Lower leg skin (tissue), 4 donors: Measurements from ENCODE around the gene RAP1GAP. TPM values are rescaled to one million over a fixed set of nuclear protein-coding genes. Genes with fewer than 3 reads are reported as not detected.

ENCODE experiments used
- DNase-seq, 2 donors: peaks; one replicate each; pipeline ENCODE4 v3.0.0-alpha.2; 2019; ENCODE audit warnings: low spot score in 2 of 2
- H3K4me3 ChIP-seq: fragments of 200-600 bp; sonication (generic); 2 replicates; pipeline ENCODE4 v1.5.1; 2017; ENCODE audit warnings: mild to moderate bottlenecking, low read depth; ENCODE audit not compliant: poor library complexity, severe bottlenecking
- POLR2A ChIP-seq, 2 donors: fragments of 450-650 bp; IDR thresholded peaks; one replicate each; pipeline ENCODE4 v1.6.1; 2016 to 2017; ENCODE audit warnings: antibody characterized with exemption in 2 of 2, mild to moderate bottlenecking in 1 of 2, moderate library complexity in 1 of 2
- WGBS, 2 donors: methylation state at CpG; one replicate each; pipeline ENCODE4 v1.1.5; 2018; 5-methylcytosine and 5-hydroxymethylcytosine counted together
- intact Hi-C: fragments of 100-400 bp; cut with DNase I; formaldehyde crosslinking; loops from one replicate; pipeline ENCODE4 v1.15.0; 2023; ENCODE audit warnings: low total_unique reads
- total RNA-seq, 4 donors: library from RNA; depleted of rRNA; stranded (reverse); fragments of >200 nt; gene quantifications; one replicate each; pipeline ENCODE4 v1.1.0, GENCODE V29; 2016
- TF ChIP-seq, protein P1 (sequence below), 3 donors: fragments of 450-650 bp; IDR thresholded peaks; one replicate each; pipeline ENCODE4 v1.5.1; 2016; ENCODE audit warnings: antibody characterized with exemption in 3 of 3, mild to moderate bottlenecking in 3 of 3, moderate library complexity in 2 of 3

Gene RAP1GAP
- total RNA-seq, 4 donors from 2014 or later: 1.3 to 4.0 (median 2.6) TPM

DNA sequence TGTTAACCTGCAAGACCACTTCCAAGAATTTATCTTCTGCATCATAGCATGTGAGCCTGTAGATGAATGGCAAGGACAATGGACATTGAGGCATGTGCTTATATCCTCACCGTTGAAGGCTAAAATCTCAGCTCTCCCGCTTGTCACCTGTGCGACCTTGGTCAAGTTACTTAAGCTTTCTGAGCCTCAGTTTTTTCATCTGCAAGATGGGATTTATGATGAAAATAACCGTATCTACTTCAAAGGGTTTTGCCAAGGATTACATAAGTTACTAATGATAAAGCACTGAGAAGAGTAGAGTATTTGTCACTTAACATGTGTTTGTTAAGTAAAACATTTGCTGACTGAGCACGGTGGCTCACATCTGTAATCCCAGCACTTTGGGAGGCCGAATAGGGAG lies 14.9 kb downstream of the RAP1GAP start:
- no peak overlapping the region for H3K4me3 ChIP-seq
- intact Hi-C loops: loop anchor here (10.0 kb wide), 1 partner anchor 139 kb away; no protein-coding TSS in a partner anchor
- DNase-seq: no peak
- WGBS, 2 donors: 83 to 85% methylated on average over 6 of the region's 6 CpGs
- TF ChIP-seq POLR2A (IDR thresholded peaks at IDR 0.05): no peak
- TF ChIP-seq, protein P1, sequence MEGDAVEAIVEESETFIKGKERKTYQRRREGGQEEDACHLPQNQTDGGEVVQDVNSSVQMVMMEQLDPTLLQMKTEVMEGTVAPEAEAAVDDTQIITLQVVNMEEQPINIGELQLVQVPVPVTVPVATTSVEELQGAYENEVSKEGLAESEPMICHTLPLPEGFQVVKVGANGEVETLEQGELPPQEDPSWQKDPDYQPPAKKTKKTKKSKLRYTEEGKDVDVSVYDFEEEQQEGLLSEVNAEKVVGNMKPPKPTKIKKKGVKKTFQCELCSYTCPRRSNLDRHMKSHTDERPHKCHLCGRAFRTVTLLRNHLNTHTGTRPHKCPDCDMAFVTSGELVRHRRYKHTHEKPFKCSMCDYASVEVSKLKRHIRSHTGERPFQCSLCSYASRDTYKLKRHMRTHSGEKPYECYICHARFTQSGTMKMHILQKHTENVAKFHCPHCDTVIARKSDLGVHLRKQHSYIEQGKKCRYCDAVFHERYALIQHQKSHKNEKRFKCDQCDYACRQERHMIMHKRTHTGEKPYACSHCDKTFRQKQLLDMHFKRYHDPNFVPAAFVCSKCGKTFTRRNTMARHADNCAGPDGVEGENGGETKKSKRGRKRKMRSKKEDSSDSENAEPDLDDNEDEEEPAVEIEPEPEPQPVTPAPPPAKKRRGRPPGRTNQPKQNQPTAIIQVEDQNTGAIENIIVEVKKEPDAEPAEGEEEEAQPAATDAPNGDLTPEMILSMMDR (IDR thresholded peaks at IDR 0.05): no peak

DNA sequence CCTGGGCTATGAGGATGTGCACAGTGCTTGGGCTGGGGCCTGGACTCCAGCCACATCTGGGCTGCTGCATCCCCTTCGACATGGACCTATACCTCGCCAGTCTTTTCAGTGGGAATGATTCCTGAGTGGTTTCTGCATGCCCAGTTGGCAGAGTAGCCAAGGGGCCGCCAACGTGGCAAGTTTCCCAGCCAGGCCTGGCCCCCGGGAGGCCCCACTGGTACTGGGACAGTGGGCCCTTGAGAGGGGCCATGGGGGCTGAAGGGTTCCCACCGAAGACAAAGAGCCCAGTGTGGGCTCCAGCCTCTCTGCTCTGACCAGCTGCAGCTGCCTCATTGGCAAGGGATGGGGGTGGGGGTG lies 15.4 kb downstream of the RAP1GAP start:
- 31 to 70% methylated on average over 2 to 5 of the region's 6 CpGs for WGBS, 2 donors
- no peak overlapping the region for H3K4me3 ChIP-seq
- DNase-seq: no peak
- intact Hi-C loops: loop anchor here (10.0 kb wide), 1 partner anchor 139 kb away; no protein-coding TSS in a partner anchor
- no peak for TF ChIP-seq POLR2A (IDR thresholded peaks at IDR 0.05)
- TF ChIP-seq, protein P1 (IDR thresholded peaks at IDR 0.05): no peak

- no peak for DNase-seq
- 56 to 59% methylated on average over 10 of the region's 10 CpGs for WGBS, 2 donors
- no peak overlapping the region for H3K4me3 ChIP-seq
- TF ChIP-seq, protein P1 (IDR thresholded peaks at IDR 0.05): no peak
- no peak for TF ChIP-seq POLR2A (IDR thresholded peaks at IDR 0.05)
- intact Hi-C loops: loop anchor here (10.0 kb wide), 1 partner anchor 138 kb away; no protein-coding TSS in a partner anchor
Measured at GRCh38 chr1:21652937-21653743, 16.0 kb downstream of the RAP1GAP start.

DNA sequence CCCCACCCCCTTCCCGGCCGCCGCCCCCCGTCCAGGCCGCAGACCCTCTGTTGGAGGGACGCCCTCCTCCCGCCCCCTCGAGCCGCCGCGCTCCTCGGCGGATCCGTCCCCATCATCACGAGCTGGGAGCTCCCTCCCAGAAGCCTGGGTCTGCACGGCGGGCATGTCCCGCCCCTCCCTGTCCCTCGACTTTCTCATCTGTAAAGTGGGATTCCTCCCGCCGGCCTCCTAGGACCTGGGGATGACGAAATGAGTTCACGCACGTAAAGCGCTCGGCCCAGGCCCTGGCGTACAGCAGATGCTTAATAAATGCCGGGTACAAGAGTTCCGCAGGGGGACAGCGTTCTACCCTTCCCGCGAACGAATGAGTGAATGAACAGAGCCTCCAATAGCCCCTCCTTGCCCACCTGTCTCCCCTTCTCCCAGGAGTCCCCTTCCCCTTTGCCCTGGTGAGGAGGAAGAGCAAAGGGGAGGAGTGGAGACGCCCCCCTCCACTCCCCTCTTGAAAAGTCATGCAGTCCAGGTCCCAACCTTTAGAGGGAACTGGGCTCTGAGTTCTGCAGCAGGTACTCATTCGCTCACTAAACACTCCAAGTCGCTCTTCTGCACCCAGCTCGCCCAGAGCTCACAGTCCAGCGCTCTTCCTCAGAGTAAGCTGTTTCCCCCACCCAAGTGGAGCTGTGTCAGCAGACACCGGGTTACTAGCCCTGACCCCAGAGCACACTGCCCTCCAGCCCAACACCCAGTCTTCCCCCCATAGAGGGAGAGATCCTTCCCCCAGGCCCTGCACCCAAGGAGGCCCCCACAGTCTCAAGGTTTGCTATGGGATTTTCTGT lies 16.8 kb downstream of the RAP1GAP start:
- no peak for DNase-seq
- 43 to 61% methylated on average over 10 to 20 of the region's 39 CpGs for WGBS, 2 donors
- TF ChIP-seq, protein P1 (IDR thresholded peaks at IDR 0.05): no peak
- TF ChIP-seq POLR2A (IDR thresholded peaks at IDR 0.05): no peak
- intact Hi-C loops: loop anchor here (10.0 kb wide), 1 partner anchor 138 kb away; no protein-coding TSS in a partner anchor
- no peak overlapping the region for H3K4me3 ChIP-seq

GRCh38 chr1:21651214-21652042 lies 17.7 kb downstream of the RAP1GAP start:
- TF ChIP-seq, protein P1 (IDR thresholded peaks at IDR 0.05): no peak
- TF ChIP-seq POLR2A (IDR thresholded peaks at IDR 0.05): no peak
- 0 to 4% methylated on average over 2 to 56 of the region's 80 CpGs for WGBS, 2 donors
- H3K4me3 ChIP-seq: no peak overlapping the region
- no peak for DNase-seq
- intact Hi-C loops: loop anchor here (10.0 kb wide), 1 partner anchor 137 kb away; no protein-coding TSS in a partner anchor
